K562 (cell line): Measurements from ENCODE around the gene HLA-DOA. TPM values are rescaled to one million over a fixed set of nuclear protein-coding genes. Genes with fewer than 3 reads are reported as not detected.

Source experiments
- ASH1L ChIP-seq: fragments of 450-650 bp; IDR thresholded peaks from 2 replicates; pipeline ENCODE4 v1.6.1; 2018; ENCODE audit warnings: borderline replicate concordance, mild to moderate bottlenecking, low read depth; ENCODE audit not compliant: partially characterized antibody
- CEBPB ChIP-seq: fragments of 450-650 bp; IDR thresholded peaks from 2 replicates; pipeline ENCODE4 v1.6.1; 2016; ENCODE audit warnings: missing genetic modification characterization, missing compliant biosample characterization
- DLX4 ChIP-seq: fragments of 250-450 bp; sonication (Bioruptor Pico); IDR thresholded peaks from 2 replicates; pipeline ENCODE4 v1.6.1; 2021; ENCODE audit warnings: mild to moderate bottlenecking
- E2F3 ChIP-seq: fragments of 250-450 bp; sonication (Bioruptor Pico); IDR thresholded peaks from 2 replicates; pipeline ENCODE4 v1.4.0; 2020; ENCODE audit warnings: mild to moderate bottlenecking
- FIP1L1 ChIP-seq: fragments of 200-400 bp; formaldehyde crosslinking; IDR thresholded peaks from 2 replicates; pipeline ENCODE4 v1.6.1; 2018; ENCODE audit warnings: mild to moderate bottlenecking, low read depth, low read length; ENCODE audit not compliant: poor library complexity, severe bottlenecking
- HNRNPK ChIP-seq: fragments of 200-400 bp; formaldehyde crosslinking; IDR thresholded peaks from one replicate; pipeline ENCODE4 v1.6.1; 2018; ENCODE audit warnings: mild to moderate bottlenecking, low read depth, low read length; ENCODE audit not compliant: poor library complexity, severe bottlenecking
- HNRNPL ChIP-seq: fragments of 200-400 bp; formaldehyde crosslinking; IDR thresholded peaks from 2 replicates; pipeline ENCODE4 v1.6.1; 2017; ENCODE audit warnings: low read depth, mild to moderate bottlenecking, low read length
- KDM5B ChIP-seq: fragments of 200-600 bp; sonication (generic); IDR thresholded peaks from 2 replicates; pipeline ENCODE4 v1.6.1; 2012; ENCODE audit warnings: low read depth, mild to moderate bottlenecking, moderate library complexity, low read length, control low read depth, inconsistent platforms; ENCODE audit not compliant: insufficient replicate concordance
- MEF2D ChIP-seq: conservative IDR thresholded peaks from 2 replicates; pipeline ENCODE4 v1.6.1; 2016; ENCODE audit warnings: low read depth, missing genetic modification characterization, missing compliant biosample characterization
- NCOA2 ChIP-seq, 2 experiments: fragments of 450-650 bp; IDR thresholded peaks; 2 replicates each; pipeline ENCODE4 v1.6.1; 2018; ENCODE audit warnings: mild to moderate bottlenecking in 2 of 2, moderate library complexity in 1 of 2; ENCODE audit not compliant: partially characterized antibody in 2 of 2
- PHF8 ChIP-seq: fragments of 200-600 bp; sonication (generic); IDR thresholded peaks from 2 replicates; pipeline ENCODE4 v1.6.1; 2012; ENCODE audit warnings: mixed run types, mild to moderate bottlenecking, inconsistent platforms, low read length, moderate library complexity, borderline replicate concordance
- REST ChIP-seq, 2 experiments: fragments of 450-650 bp; formaldehyde crosslinking in 1 of 2; IDR thresholded peaks; 2 replicates each; pipeline versions ENCODE4 v1.4.0 to v1.6.1; 2014 to 2020; ENCODE audit warnings: mild to moderate bottlenecking in 2 of 2, borderline replicate concordance in 1 of 2, low read depth in 1 of 2
- SIX5 ChIP-seq, 2 experiments: IDR thresholded peaks; 2 replicates each; pipeline ENCODE4 v1.6.1; 2011; ENCODE audit warnings: low read length in 2 of 2, borderline replicate concordance in 1 of 2, low read depth in 1 of 2, mild to moderate bottlenecking in 1 of 2, moderate library complexity in 1 of 2; ENCODE audit not compliant: insufficient read depth in 1 of 2
- ZNF707 ChIP-seq: fragments of 250-450 bp; sonication (Bioruptor Pico); conservative IDR thresholded peaks from 2 replicates; pipeline ENCODE4 v1.8.0; 2022; ENCODE audit warnings: inconsistent platforms, mild to moderate bottlenecking, moderate library complexity
- polyA plus RNA-seq, 8 experiments: library from polyadenylated mRNA; depleted of rRNA in 4 of 8; stranded (reverse) in 5 of 8; unstranded in 3 of 8; fragments of >200 nt; fragmentation: Nextera tagmentation in 2 of 8; fragmentation: Illumina TruSeq in 1 of 8; extraction: Ambion mirVana in 2 of 8; extraction: Trizol in 1 of 8; gene quantifications; 2 replicates each; pipeline versions ENCODE4 v1.2.1 to v1.2.3, GENCODE V29; 2011 to 2014; ENCODE audit warnings: inconsistent platforms in 1 of 8, missing spikeins in 1 of 8
- total RNA-seq, 7 experiments: library from RNA; depleted of rRNA in 6 of 7; stranded (reverse); fragments of >200 nt in 6 of 7; fragmentation: Illumina TruSeq in 2 of 7; extraction: Trizol in 2 of 7; gene quantifications; 2 replicates each; pipeline versions ENCODE4 v1.2.1 to v1.2.3, GENCODE V29; 2011 to 2021; ENCODE audit warnings: low replicate concordance in 1 of 7
- TF ChIP-seq, protein P1 (sequence below): fragments of 250-450 bp; sonication (Bioruptor Pico); IDR thresholded peaks from 2 replicates; pipeline ENCODE4 v1.5.0; 2022; ENCODE audit warnings: mild to moderate bottlenecking

Gene HLA-DOA
- total and polyA plus RNA-seq, 9 of the 15 experiments (the other 6 are each of a cell fraction or from before 2014, with no cell fraction given), result 0.07 TPM; not detected in 8

- TF ChIP-seq SIX5 (IDR thresholded peaks at IDR 0.05; ENCODE audit: borderline replicate concordance in 1 of 2, insufficient read depth in 1 of 2, low read depth in 1 of 2, low read length in 2 of 2) (no peak), HNRNPL (no peak), ZNF707 (CRISPR knock-in tag) (no peak; the same call in 1 of the 2 replicates), KDM5B (peak; percentile 94), MEF2D (tag) (no peak), FIP1L1 (peak; percentile 99), NCOA2 (IDR thresholded peaks at IDR 0.05; ENCODE audit: partially characterized antibody in 2 of 2) (no peak), REST (IDR thresholded peaks at IDR 0.05; ENCODE audit: borderline replicate concordance) (no peak), REST (CRISPR knock-in tag; IDR thresholded peaks at IDR 0.05; ENCODE audit: low read depth) (no peak), E2F3 (CRISPR knock-in tag) (no peak), ASH1L (no peak), DLX4 (CRISPR knock-in tag) (no peak), CEBPB (tag) (no peak), PHF8 (no peak; the same call in none of the 2 replicates), HNRNPK (no peak)
- TF ChIP-seq, protein P1, sequence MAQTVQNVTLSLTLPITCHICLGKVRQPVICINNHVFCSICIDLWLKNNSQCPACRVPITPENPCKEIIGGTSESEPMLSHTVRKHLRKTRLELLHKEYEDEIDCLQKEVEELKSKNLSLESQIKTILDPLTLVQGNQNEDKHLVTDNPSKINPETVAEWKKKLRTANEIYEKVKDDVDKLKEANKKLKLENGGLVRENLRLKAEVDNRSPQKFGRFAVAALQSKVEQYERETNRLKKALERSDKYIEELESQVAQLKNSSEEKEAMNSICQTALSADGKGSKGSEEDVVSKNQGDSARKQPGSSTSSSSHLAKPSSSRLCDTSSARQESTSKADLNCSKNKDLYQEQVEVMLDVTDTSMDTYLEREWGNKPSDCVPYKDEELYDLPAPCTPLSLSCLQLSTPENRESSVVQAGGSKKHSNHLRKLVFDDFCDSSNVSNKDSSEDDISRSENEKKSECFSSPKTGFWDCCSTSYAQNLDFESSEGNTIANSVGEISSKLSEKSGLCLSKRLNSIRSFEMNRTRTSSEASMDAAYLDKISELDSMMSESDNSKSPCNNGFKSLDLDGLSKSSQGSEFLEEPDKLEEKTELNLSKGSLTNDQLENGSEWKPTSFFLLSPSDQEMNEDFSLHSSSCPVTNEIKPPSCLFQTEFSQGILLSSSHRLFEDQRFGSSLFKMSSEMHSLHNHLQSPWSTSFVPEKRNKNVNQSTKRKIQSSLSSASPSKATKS (CRISPR knock-in tag), result no peak
Measured at GRCh38 chr6:32972353-32973143, 36.8 kb downstream of the HLA-DOA start (continued).
